ENCODE measurements around the gene BBX. TPM values are rescaled to one million over a fixed set of nuclear protein-coding genes. Genes with fewer than 3 reads are reported as not detected.
A peak's percentile ranks its signal among the peaks of the same experiment; 100 is the strongest.
"Not testable (repeated sequence)": the region's sequence is repeated elsewhere in the genome, so short reads cannot be mapped to it uniquely, and the experiment has no call there.

Gene BBX
- polyA plus RNA-seq, 3 donors = 15.7 to 25.1 (median 16.6) TPM

DNA sequence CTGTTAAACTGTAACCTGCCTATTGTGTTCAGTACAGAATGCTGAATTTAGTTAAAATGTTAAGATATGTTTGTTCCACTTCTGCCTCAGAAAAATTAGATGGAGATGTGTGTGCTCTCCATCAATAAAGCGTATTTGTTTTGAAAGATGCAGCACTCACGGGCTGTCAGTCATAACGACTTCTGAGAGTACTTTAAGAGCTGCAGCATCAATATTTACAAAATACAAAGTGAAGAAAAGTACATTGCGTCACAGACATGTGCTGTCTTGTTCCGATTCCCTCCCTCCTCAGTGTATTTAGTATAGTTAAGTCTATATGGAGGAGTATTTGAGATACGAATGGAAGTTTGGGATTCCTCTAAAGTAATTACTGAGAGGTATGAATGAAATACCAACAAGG, 166.6 kb downstream of the BBX start:
- no peaks in the 10 kb centered on the region for H3K79me2 ChIP-seq (ENCODE audit: insufficient read depth, low read length)
- 100% methylated on average over 1 of the region's 6 CpGs for WGBS (ENCODE audit: insufficient coverage)
- peaks cover 0 to 2% (median 0%) of the 10 kb centered on the region in 7 donors for H3K9me3 Mint-ChIP-seq
- H3K4me3 Mint-ChIP-seq = no peak overlapping the region
- H3K27ac Mint-ChIP-seq = peak overlapping the region in 1 of 7 donors; percentile 7
- no peaks in the 10 kb centered on the region for H3K9me3 ChIP-seq (replicated peaks in 1 of 2; ENCODE audit: control insufficient read depth in 1 of 2, insufficient read depth in 1 of 2, low read length in 2 of 2)
- intact Hi-C loops (cut with micrococcal nuclease) = no loop called here
- H3K4me1 ChIP-seq (ENCODE audit: control insufficient read depth in 1 of 2, insufficient read depth in 2 of 2, low read length in 2 of 2) = no peaks in the 10 kb centered on the region
- H3K36me3 ChIP-seq (replicated peaks in 1 of 2; ENCODE audit: control insufficient read depth in 1 of 2, insufficient read depth in 2 of 2, low read length in 2 of 2) = no peaks in the 10 kb centered on the region
- no peak overlapping the region for H2AFZ ChIP-seq (ENCODE audit: insufficient read depth, low read depth, low read length, poor library complexity, severe bottlenecking)
- H3K36me3 Mint-ChIP-seq = no peaks in the 10 kb centered on the region
- no peak overlapping the region for H3K27ac ChIP-seq (ENCODE audit: low read depth in 1 of 2, low read length in 2 of 2)
- H3K27me3 ChIP-seq (ENCODE audit: control insufficient read depth in 2 of 2, insufficient read depth in 2 of 2, low read length in 2 of 2) = no peaks in the 10 kb centered on the region
- peaks cover 12% of the 10 kb centered on the region for H4K20me1 ChIP-seq (ENCODE audit: insufficient read depth, low read length)
- no peaks in the 10 kb centered on the region for H3K27me3 Mint-ChIP-seq (ENCODE audit: low read depth in 3 of 3)
- no peak for DNase-seq
- peaks cover 2% of the 10 kb centered on the region for H3K4me1 Mint-ChIP-seq
- H3K9ac ChIP-seq (ENCODE audit: insufficient read depth, low read length, poor library complexity, severe bottlenecking) = no peak overlapping the region
- H3K4me2 ChIP-seq (replicated peaks; ENCODE audit: extremely low read depth, low read length, poor library complexity, severe bottlenecking) = no peak overlapping the region
- TF ChIP-seq, protein P1, sequence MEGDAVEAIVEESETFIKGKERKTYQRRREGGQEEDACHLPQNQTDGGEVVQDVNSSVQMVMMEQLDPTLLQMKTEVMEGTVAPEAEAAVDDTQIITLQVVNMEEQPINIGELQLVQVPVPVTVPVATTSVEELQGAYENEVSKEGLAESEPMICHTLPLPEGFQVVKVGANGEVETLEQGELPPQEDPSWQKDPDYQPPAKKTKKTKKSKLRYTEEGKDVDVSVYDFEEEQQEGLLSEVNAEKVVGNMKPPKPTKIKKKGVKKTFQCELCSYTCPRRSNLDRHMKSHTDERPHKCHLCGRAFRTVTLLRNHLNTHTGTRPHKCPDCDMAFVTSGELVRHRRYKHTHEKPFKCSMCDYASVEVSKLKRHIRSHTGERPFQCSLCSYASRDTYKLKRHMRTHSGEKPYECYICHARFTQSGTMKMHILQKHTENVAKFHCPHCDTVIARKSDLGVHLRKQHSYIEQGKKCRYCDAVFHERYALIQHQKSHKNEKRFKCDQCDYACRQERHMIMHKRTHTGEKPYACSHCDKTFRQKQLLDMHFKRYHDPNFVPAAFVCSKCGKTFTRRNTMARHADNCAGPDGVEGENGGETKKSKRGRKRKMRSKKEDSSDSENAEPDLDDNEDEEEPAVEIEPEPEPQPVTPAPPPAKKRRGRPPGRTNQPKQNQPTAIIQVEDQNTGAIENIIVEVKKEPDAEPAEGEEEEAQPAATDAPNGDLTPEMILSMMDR (IDR thresholded peaks at IDR 0.05) = no peak
- H3K4me3 ChIP-seq (replicated peaks in 1 of 3; ENCODE audit: low read depth in 2 of 3, low read length in 3 of 3) = no peak overlapping the region

DNA sequence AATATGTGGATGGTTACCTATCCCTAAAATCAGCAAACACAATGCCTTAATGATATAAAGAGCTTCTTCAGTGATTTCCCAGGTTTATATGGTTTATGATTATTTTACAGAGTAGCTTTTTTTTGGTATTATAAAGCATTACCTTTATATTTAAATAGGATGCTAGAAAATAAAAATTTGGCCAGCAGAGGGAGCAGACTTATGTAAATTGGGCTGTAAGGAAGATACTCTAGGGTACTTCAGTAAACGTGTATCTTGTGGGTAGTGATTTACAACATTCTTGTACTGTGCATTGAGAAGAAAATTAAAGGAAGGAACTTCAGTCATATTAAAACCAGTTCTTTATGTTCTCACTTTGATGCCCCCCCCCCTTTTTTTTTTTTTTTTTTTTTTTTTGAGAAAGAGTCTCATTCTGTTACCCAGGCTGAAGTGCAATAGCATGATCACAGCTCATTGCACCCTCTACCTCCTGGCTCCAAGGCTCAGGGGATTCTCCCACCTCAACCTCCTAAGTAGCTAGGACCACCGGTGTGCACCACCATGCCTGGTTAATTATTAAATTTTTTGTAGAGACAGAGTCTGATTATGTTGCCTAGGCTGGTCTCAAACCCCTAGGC, 167.9 kb downstream of the BBX start:
- intact Hi-C loops (cut with micrococcal nuclease) = no loop called here
- no peaks in the 10 kb centered on the region for H3K79me2 ChIP-seq (ENCODE audit: insufficient read depth, low read length)
- TF ChIP-seq, protein P1 (IDR thresholded peaks at IDR 0.05) = peak; percentile 63
- H3K36me3 ChIP-seq (replicated peaks in 1 of 2; ENCODE audit: control insufficient read depth in 1 of 2, insufficient read depth in 2 of 2, low read length in 2 of 2) = no peaks in the 10 kb centered on the region
- DNase-seq = peak; percentile 28 to 49 (median 40)
- H3K9me3 ChIP-seq (replicated peaks in 1 of 2; ENCODE audit: control insufficient read depth in 1 of 2, insufficient read depth in 1 of 2, low read length in 2 of 2) = no peaks in the 10 kb centered on the region
- peaks cover 12% of the 10 kb centered on the region for H4K20me1 ChIP-seq (ENCODE audit: insufficient read depth, low read length)
- Mint-ChIP-seq H3K9me3 (peaks cover 0 to 2% (median 0%) of the 10 kb centered on the region in 7 donors), H3K27me3 (ENCODE audit: low read depth in 3 of 3) (no peaks in the 10 kb centered on the region), H3K4me3 (no peak overlapping the region), H3K36me3 (no peaks in the 10 kb centered on the region), H3K4me1 (no peaks in the 10 kb centered on the region), H3K27ac (no peak overlapping the region)
- H3K27me3 ChIP-seq (ENCODE audit: control insufficient read depth in 2 of 2, insufficient read depth in 2 of 2, low read length in 2 of 2) = no peaks in the 10 kb centered on the region
- no peak overlapping the region for H3K4me3 ChIP-seq (replicated peaks in 1 of 3; ENCODE audit: low read depth in 2 of 3, low read length in 3 of 3)
- H3K27ac ChIP-seq (ENCODE audit: low read depth in 1 of 2, low read length in 2 of 2) = no peak overlapping the region
- H3K4me1 ChIP-seq (ENCODE audit: control insufficient read depth in 1 of 2, insufficient read depth in 2 of 2, low read length in 2 of 2) = no peaks in the 10 kb centered on the region
- H3K9ac ChIP-seq (ENCODE audit: insufficient read depth, low read length, poor library complexity, severe bottlenecking) = no peak overlapping the region
- H3K4me2 ChIP-seq (replicated peaks; ENCODE audit: extremely low read depth, low read length, poor library complexity, severe bottlenecking) = no peak overlapping the region
- H2AFZ ChIP-seq (ENCODE audit: insufficient read depth, low read depth, low read length, poor library complexity, severe bottlenecking) = no peak overlapping the region
- WGBS (ENCODE audit: insufficient coverage) = no CpG with 5 or more reads among the region's 2 CpGs

DNA sequence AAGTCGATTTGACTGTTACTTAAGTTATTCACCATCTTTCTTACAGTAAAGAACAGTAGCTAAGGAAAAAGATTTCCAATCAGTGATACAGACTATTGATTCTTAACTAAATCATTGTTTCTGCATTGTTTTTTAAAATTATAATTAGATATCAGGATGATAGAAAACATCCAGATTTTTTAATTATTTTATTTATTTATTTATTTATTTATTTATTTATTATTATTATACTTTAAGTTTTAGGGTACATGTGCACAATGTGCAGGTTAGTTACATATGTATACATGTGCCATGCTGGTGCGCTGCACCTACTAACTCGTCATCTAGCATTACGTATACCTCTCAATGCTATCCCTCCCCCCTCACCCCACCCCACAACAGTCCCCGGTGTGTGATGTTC, 169.2 kb downstream of the BBX start:
- H2AFZ ChIP-seq (ENCODE audit: insufficient read depth, low read depth, low read length, poor library complexity, severe bottlenecking); DNase-seq; H3K4me3 Mint-ChIP-seq; H3K9me3 Mint-ChIP-seq; H3K36me3 ChIP-seq (replicated peaks in 1 of 2; ENCODE audit: control insufficient read depth in 1 of 2, insufficient read depth in 2 of 2, low read length in 2 of 2); H3K36me3 Mint-ChIP-seq; H3K9me3 ChIP-seq (replicated peaks in 1 of 2; ENCODE audit: control insufficient read depth in 1 of 2, insufficient read depth in 1 of 2, low read length in 2 of 2); H3K4me2 ChIP-seq (replicated peaks; ENCODE audit: extremely low read depth, low read length, poor library complexity, severe bottlenecking); H3K27ac ChIP-seq (ENCODE audit: low read depth in 1 of 2, low read length in 2 of 2); H3K27me3 Mint-ChIP-seq (ENCODE audit: low read depth in 3 of 3); H3K27me3 ChIP-seq (ENCODE audit: control insufficient read depth in 2 of 2, insufficient read depth in 2 of 2, low read length in 2 of 2); H3K27ac Mint-ChIP-seq; H3K4me1 ChIP-seq (ENCODE audit: control insufficient read depth in 1 of 2, insufficient read depth in 2 of 2, low read length in 2 of 2); H3K9ac ChIP-seq (ENCODE audit: insufficient read depth, low read length, poor library complexity, severe bottlenecking); H3K4me3 ChIP-seq (replicated peaks in 1 of 3; ENCODE audit: low read depth in 2 of 3, low read length in 3 of 3); intact Hi-C loops (cut with micrococcal nuclease); H3K79me2 ChIP-seq (ENCODE audit: insufficient read depth, low read length); H3K4me1 Mint-ChIP-seq: not testable (repeated sequence)
- WGBS (ENCODE audit: insufficient coverage) = no CpG with 5 or more reads among the region's 5 CpGs
- H4K20me1 ChIP-seq (ENCODE audit: insufficient read depth, low read length) = peaks cover 12% of the 10 kb centered on the region

All from CD14-positive monocyte (primary cell).